Stimulated activated CD4-positive, alpha-beta T cell treated with anti-CD3 and anti-CD28 coated beads, Interleukin-2, amount 100 ng/mL, for 48 hours (primary cell): ENCODE results near the gene PLEKHN1.
"Not testable (repeated sequence)": the region's sequence is repeated elsewhere in the genome, so short reads cannot be mapped to it uniquely, and the experiment has no call there.

Source experiments
- DNase-seq, 2 donors: peaks; one replicate each; pipeline ENCODE4 v3.0.0-alpha.2; 2020

The PLEKHN1 gene

DNA sequence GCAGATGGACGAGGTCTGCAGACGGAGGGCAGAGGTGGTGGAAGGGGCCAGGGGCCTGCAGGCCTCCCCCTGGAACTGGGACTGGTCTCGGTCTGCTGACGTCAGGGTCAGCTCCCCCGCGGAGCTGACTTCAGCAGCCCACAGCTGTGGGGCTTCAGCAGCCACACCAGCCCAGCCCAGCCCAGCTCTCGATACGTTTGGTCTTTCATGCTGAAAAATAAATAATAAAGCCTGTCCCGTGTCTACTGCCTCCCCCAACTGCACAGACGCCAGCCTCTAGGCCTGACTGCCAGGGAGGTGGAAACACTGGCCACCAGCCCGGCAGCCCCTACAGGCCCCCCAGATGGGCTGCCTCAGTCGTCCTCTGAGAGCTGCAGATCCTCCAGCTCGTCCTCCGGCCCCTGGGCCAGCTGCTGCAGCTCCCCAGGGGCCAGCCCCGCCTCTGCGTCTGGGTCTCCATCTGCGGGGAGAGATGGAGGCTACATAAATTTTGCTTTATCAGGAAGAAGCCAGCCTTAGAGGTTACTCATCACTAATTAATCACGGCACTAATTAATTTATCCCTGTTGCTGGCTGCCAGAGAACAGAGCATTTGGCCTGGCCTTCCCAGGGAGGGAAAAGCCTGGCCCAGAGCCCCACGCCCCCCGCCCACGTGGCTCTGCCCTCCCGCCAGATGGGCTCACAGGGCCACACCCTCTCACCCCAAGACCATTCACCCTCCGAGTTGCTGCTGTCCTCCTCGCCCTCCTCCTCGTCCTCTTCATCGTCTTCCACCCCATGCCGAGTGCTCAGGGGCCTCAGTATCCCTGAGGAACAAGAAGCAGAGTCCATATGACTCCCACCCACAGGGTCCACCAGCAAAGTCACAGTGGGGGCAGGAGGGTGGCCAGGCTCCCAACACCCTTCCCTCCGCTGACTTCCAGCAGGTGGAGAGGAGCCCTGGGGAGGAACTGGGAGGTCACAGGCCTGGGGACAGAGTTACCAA is 21.6 kb upstream of the PLEKHN1 start:
- DNase-seq = no peak

DNA sequence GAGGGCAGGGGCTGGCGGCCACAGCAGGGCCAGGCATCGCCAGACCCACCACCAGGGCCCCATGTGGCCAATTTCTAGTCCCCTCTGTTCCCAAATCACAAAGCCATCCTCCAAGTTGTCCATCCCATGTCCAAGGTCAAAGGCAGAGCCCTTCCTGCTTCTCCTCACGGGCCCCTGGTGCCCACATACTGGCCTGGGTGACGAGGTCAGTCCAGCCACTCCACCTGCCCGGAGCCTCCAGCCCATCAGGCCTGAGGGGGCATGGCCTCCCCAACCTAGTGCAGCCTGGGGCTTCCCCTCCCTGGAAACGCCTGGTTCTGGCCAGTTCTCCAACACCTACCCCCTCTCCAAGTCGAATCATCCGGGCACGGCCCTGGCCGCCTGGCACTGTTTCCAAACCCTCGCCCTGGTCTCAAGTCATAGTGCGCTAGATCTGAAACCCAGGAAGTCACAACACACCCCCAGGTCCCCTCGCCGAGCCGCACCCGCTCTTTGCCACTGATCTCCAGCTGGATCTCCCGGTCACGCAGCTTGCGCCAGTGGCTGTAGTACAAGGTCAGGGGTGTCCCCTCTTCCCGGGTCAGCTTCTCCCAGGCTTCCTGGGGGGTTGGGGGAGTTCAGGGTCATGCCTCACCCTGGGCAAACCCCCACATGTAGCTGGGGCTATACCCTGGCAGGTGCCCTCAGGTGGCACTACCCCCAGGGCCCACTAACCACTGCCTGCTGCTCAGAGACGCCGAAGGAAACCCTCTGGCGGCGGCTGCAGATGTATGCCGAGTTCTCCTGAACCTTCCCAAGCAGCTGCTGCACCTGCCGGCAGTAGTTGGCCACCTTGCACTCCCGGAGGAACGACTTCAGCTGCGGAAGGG is 20.4 kb upstream of the PLEKHN1 start:
- DNase-seq = no peak

DNA sequence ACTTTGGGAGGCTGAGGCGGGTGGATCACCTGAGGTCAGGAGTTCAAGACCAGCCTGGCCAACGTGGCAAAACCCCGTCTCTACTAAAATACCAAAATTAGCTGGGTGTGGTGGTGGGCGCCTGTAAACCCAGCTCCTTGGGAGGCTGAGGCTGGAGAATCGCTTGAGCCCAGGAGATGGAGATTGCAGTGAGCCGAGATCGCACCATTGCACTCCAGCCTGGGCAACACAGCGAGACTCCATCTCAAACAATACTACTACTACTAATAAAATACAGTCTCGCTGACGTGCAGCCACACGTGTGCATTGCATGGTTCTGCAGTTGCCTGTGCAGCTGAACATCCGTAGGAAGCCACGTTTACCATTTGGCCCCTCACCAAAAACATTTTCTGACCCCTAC is 19.5 kb upstream of the PLEKHN1 start:
- DNase-seq = not testable (repeated sequence)

DNA sequence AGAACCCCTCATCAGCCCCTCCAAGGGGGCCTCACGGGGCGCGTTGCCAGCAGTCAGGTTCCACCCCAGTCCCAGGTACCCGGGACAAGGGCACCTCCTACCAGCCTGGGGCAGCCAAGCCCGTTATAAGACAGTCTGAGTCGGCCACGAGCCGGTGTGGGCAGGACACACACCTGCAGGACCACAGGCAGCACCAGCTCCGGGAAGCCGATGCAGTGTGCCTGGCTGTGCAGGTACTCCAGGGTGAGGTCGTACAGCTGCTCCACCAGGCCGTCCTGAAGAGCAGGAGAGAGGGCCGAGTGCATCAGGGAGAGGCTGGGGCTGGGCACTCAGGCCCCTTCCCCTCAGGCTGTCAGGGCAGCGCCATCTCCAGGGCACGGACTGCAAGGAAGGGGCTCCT is 18.3 kb upstream of the PLEKHN1 start:
- DNase-seq = no peak

DNA sequence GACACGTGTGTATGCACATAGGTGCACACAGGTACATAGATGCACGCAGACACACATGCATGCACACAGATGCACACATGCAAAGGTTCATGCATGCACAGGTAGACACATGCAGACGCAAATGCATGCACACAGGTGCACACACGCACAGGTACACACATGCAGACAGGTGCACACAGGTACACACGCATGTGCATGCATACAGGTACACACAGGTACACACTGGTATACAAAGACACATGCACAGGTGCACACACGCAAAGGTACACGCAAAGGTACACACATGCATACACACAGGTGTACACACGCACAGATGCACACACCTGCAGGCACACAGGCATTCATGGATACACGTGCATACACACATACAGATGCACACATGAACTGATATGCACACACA is 16.0 kb upstream of the PLEKHN1 start:
- DNase-seq = no peak

DNA sequence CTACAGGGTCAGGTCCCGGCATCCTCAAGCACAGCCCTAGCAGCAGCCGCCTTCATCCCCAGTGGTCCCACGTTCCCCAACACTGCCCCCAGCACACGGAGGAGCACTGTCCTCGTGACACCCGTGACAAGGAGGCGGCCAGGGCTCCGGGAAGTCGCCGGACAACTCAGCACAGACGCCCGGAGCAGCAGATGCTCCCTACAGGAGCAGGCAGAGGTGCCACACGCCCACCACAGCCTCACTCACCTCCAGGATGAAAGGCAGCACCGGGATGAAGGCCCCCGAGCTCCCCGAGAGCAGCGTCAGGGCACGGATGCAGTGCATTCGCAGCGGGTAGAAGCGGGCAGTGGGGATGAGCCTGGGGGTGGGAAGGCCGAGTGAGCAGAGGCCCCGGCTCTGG is 15.4 kb upstream of the PLEKHN1 start:
- no peak for DNase-seq

DNA sequence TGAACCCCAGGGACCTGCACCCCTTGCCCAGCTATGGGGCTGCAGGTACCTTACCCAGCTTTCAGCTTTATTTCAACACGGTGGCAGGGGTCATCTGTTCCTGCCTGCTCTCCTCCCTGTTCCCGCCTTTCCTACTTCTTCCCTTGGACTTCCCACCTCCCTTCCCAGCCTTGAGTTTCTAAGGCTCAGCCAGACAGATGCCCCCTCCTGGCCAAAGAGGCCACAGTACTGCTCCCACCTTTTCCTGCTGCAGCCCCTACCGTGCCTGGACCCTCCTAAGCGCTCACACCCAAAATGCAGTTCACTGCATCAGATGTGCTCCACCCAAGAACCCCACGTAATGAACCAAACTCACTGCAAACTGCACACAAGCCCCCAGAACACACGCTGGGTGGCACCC is 14.9 kb upstream of the PLEKHN1 start:
- DNase-seq = no peak

DNA sequence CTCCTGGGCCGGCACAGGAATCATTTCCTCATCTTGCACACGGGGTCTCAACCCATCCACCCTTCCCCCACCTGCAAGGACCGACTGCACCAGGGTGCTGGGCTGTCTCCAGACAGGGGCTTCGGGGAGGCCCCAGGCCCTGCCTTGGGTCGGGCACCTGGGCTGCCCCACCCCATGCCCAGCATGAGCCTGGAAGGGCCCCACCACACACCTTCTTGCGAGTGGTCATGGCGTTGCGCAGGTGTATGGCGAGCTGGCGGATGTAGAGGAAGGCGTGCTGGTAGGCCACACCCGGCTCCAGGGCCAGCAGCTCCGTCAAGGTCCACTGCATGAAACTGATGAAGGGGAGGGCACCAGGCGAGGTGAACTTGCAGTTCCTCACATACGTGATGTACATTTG is 14.1 kb upstream of the PLEKHN1 start:
- DNase-seq = no peak

DNA sequence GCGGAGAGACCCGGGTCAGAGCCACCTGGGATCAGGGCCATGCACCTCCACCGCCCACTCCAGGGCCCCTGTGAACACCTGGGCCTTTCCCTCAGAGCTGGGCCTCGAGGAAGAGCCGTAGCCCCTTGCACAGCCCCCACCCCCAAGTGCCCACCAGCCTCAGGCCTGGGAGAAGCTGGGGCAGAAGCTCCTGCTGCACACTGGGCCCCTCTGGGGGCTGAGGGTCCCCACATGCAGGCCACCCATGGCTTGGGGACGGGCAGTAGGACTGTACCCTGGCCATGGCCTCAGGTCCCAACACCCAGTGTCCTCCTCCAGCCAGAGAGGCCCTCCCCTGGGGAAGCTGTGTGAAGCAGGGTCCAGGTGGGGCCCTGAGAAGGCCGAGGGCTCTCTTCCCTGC is 13.7 kb upstream of the PLEKHN1 start:
- DNase-seq = no peak

DNA sequence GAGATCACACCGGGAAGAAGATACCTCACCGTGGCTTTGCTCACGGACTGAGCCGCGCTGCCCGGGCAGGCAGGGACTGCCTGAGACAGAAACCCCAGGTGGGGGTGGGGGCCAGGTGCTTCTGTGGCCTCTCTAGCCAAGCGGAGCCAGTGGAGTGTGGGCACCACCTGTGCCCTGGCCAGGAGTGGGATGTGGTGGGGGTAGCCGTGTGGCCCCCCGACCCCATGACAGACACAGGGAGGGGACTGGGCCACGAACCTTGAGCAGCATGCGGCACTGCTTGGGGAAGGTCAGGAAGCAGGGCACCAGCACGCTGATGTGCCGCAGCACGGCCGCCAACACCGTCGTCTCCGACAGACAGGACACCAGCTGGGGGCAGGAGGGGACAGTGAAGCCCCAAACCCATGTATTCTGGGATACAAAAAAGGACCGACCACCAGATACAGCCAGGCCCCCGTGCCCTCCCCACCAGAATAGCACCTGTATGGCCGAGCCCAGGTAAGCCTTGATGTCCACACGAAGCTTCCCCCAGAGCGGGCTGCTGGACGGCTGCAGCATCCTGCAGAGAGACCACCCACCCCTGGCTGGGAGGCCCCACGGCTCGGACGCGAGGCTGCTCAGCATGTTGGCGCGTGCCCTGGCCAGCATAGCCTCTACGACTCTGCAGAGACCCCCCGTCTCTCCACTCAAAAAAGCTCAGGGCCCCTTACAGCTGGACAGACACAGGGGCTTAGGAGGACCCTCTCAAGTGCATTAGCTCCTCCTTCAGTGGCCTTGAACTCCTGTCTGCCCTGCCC is 12.6 kb upstream of the PLEKHN1 start:
- DNase-seq = no peak

DNA sequence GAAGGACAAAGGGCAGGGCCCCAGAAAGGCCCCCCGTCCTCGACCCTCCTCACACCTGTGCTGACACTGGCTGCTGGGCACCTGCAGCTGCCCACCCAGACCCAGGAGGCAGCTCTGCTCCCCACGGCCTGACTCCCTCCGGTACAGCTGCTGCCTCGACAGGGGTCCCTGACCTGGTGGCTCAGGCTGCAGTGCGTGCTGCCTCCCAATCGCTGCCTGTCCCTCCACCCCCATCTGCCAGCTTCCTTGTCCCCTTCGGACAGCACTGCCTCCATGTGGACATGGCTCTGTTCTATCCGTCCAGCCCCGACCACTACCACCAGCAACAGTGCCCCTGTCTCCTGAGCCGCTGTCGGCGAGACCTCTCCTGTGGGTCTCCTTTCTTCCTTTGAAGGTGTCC is 11.4 kb upstream of the PLEKHN1 start:
- DNase-seq = no peak

DNA sequence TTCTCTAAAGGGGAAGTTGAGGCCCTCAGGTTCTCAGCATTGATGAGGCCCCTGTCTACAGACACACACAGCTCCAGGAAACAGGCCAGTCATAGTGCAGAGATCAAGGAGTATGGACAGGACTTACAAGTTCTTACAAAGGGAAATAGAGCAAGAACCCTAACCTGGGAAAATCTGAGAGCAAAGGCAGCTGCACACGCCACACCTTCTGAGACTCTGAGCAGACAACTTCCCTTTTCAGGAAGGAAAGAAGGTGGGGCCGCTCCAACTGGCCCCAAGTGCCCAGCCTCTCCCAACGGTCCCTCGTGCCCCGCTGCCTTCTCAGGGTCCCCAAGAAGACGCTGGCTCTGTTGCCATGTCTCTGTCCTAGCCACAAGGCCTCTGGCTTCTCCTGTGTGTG is 10.8 kb upstream of the PLEKHN1 start:
- no peak for DNase-seq

DNA sequence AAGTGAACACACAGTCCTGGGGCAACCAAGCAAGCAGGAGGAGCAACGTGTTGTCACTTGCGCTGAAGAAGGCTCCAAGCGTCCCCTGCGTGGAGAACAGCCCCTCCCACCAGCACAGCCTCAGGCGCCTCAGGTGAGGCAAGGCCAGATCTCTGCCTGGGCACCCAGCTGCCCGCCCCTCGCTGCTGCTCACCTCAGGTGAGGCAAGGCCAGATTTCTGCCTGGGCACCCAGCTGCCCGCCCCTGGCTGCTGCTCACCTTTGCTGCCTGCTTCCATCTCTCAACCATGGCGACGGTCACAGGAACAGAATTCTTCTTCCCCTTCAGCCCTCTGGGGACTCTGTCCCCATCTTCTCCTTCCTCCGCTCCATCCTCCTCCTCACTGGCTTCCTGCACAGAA is 9.6 kb upstream of the PLEKHN1 start:
- no peak for DNase-seq

DNA sequence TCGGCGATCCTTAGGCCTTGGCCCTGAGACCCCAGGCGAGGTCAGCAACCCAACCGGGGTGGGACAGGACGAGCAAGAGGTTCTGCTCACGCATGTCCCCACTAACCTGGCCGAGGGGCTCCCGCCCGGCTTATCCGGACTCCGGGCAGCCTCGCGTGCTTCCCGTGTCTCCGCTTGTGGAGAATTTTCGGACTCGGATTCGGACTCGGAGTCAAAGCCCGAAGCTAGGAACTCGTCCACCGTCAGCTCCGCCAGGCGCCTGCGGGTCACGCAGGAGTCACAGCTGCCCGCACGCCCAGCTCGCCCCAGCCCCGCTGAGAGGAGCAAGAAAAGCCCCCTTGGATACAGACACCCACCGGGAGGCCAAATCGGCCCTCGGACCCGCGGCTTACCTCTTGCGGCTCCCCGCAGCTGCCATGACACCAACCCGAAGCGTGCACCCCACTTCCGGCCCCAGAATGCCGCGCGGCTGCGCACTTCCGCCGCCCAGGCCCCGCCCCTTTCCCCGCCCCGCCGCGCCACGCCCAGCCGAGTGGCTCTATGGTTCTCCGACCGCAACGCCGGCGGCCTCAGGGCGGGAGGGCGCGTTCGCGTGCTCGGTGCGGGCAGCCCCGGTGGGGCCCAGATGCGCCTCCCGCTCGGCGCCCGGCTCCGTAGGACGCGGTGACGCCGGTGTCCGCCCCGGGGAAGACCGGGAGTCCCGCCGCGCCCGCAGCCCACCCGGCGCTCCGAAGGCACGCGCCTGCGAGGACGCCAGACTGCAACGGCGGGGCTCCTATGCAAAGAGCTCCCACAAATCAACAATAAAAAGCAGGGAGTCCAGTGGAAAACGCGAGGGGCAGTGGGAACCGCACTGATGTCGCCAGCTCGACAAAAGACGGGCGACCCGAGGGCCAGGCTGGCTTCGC is 7.2 kb upstream of the PLEKHN1 start, which contains the start of gene NOC2L:
NOC2L (minus strand) TSS at position 434 of the 908 bp plus-strand sequence; CDS start at position 418, 16 bp downstream.
- peak; percentile 99 to 100 for DNase-seq

DNA sequence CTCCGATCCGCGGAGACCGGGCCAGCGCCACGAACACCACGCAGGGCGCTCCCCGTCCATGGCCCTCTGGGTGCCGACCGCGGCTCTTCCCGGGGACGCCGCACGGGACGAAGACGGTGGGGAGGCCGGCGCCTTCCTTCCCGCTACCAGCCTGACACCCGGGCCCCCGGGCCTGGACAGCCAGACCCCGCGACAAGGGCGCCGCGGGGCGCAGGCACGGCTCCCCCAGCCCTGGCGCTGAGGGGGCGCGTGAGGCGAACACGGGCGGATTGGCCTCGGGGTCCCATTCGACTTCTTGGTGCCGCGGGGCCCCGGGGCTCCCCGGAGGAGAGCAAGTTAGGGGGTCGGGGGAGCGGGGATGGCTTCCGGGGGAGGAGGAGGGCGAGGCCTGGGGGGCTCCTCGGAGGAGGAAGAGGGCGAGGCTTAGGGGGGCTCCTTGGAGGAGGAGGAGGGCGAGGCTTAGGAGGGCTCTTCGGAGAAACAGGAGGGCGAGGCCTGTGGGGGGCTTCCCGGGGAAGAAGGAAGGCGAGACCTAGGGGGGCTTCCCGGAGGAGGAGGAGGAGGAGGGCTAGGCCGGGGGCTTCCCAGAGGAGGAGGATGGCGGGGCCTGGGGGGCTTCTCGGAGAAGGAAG is 6.4 kb upstream of the PLEKHN1 start:
- no peak for DNase-seq

DNA sequence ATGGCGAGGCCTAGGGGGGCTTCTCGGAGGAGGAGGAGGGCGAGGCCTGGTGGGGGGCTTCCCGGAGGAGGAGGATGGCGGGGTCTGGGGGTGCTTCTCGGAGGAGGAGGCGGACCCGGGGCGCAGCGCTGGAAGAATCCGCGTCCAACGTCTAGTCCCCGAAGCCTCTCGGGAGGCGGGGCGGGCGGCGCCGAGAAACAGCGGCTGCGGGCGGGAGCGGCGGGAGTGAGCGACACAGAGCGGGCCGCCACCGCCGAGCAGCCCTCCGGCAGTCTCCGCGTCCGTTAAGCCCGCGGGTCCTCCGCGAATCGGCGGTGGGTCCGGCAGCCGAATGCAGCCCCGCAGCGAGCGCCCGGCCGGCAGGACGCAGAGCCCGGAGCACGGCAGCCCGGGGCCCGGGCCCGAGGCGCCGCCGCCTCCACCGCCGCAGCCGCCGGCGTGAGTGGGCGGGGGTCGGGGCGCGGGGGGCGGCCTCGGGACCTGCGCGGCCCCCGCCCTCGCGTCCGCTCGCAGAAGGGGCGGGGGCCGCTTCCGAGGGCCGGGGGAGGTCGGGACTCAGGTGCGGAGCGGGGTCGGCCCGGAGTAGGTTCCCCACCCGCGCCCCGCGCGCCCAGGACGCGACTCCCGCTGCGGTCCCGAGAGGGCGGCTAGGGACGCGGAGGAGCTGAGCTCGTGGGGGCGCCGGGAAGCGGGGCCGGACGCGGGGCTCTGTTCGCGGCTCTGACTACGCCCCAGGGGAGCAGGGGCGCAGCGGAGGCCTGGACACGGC is 5.7 kb upstream of the PLEKHN1 start, which contains the start of gene KLHL17:
KLHL17 (plus strand) TSS at position 222 of the 769 bp plus-strand sequence; CDS start at position 332, 110 bp downstream.
- DNase-seq = peak; percentile 79 to 85

DNA sequence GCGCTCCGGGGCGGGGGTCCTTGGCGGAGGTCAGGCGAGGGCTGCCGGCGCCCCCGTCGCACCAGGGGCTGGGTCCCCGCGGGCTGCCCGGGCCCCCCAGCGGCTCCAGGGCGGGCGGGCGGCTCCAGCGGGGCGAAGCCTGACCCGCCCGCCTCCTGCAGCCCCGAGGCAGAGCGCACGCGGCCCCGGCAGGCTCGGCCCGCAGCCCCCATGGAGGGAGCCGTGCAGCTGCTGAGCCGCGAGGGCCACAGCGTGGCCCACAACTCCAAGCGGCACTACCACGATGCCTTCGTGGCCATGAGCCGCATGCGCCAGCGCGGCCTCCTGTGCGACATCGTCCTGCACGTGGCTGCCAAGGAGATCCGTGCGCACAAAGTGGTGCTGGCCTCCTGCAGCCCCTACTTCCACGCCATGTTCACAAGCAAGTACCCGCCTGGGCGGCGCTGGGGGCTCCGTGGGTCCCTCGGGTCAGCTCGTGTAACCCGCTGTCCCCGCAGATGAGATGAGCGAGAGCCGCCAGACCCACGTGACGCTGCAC is 5.1 kb upstream of the PLEKHN1 start:
- DNase-seq = no peak

DNA sequence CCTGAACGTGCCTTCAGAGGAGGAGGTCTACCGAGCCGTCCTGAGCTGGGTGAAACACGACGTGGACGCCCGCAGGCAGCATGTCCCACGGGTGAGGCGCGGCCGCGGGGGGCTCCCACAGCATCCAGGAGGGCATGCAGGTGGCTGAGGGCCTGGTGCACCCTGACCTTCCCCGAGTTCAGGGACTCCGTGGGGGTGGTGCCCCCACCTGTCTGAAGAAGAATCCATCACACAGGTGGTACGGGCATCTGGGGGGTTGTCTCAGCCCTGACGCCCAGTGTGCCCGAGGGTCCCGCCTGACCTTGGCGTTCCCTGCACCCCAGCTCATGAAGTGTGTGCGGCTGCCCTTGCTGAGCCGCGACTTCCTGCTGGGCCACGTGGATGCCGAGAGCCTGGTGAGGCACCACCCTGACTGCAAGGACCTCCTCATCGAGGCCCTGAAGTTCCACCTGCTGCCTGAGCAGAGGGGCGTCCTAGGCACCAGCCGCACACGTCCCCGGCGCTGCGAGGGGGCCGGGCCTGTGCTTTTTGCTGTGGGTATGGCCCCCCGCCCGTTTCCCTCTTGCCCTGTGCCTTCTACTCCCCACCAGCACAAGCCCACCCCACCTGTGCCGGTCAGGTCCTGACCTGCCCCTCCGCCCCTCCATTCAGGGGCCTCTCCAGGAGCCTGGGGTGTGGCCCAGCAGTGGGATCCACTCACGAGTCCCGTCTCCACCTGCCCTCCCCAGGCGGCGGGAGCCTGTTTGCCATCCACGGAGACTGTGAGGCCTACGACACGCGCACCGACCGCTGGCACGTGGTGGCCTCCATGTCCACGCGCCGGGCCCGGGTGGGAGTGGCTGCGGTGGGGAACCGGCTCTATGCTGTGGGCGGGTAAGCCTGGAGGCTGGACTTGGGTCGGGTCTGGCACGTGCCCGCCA is 3.6 kb upstream of the PLEKHN1 start:
- DNase-seq = no peak

DNA sequence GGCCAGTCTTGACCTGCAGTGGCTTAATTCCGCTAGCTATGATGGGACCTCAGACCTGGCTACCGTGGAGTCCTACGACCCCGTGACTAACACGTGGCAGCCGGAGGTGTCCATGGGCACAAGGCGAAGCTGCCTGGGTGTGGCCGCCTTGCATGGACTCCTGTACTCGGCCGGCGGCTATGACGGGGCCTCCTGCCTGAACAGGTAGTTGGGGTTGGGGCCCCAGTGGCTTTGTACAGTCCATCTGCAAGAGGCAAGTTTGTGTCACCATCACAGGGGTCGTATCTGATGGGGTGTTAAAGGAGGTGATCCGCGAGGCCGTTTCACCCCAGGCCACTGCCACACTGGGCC is 3.0 kb upstream of the PLEKHN1 start:
- DNase-seq = no peak
